NCI-H146 treated with DMSO at 0.1 percent for 48 hours (cell line): ENCODE results near the gene SLC6A1.
A peak's percentile ranks its signal among the peaks of the same experiment; 100 is the strongest.
"Not testable (repeated sequence)": the region's sequence is repeated elsewhere in the genome, so short reads cannot be mapped to it uniquely, and the experiment has no call there.

Experiments
- DNase-seq: peaks from one replicate; lab custom pipeline; 2025; ENCODE audit not compliant: unreplicated experiment; lab: John Stamatoyannopoulos, UW

The SLC6A1 gene

DNA sequence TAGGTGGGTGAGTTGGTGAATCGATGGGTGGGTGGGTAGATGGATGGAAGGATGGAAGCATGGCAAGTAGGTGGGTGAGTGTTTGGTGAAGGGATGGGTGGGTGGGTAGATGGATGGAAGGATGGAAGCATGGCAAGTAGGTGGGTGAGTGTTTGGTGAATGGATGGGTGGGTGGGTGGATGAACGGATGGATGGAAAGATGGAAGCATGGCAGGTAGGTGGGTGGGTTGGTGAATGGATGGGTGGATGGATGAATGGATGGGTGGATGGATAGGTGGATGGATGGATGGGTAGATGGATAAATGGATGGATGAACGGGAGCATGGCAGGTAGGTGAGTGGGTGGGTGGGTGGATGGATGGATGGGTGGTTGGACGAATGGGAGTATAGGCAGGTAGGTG is 65.1 kb downstream of the SLC6A1 start:
- DNase-seq = no peak

DNA sequence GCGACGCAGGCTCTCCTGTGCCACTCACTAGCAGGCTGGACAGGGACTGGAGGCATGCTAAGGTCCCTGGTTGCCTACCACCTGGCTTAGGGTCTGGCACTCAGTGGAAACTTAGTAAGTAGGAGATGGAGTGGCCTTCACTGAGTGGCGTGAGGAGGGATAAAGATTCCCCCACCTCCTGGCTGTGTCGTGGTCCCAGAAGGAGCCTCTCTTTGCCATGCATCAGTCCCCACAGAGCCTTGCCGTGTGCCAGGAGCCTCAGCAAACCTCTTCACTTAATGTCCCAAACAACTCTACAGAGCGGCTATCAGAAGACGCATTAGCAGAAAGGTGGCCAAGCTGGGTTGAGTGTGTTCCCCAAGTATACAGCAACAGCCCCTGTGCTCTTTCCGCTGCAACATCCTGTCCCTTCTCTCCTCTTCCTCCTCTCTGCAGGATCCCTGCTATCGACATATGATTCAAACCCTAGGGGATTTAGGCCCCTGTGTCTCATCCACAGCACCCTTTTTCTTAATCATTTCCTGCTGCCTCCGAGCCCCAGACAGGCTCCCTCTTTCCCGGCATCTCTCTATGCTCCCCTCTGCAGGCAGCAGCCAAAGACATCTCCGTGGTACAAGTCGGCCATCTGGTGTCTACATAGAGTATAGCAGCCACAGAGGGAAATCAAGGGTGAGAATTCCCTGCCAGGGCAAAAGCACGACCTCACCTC is 66.7 kb downstream of the SLC6A1 start:
- DNase-seq = peak; percentile 1

DNA sequence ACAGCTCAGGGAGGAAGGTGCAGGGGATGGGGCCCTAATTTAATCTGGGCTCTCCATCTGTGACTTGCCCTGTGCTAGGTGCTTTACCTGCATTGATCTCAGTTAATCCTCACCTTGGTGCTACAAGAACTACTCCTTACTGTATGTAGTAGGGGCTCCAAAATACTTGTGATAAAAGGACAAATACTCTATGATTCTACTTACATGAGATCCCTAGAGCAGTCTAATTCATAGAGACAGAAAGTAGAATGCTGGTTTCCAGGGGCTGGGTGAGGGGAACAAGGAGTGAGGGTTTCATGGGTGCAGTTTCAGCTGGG is 67.2 kb downstream of the SLC6A1 start:
- DNase-seq = no peak

DNA sequence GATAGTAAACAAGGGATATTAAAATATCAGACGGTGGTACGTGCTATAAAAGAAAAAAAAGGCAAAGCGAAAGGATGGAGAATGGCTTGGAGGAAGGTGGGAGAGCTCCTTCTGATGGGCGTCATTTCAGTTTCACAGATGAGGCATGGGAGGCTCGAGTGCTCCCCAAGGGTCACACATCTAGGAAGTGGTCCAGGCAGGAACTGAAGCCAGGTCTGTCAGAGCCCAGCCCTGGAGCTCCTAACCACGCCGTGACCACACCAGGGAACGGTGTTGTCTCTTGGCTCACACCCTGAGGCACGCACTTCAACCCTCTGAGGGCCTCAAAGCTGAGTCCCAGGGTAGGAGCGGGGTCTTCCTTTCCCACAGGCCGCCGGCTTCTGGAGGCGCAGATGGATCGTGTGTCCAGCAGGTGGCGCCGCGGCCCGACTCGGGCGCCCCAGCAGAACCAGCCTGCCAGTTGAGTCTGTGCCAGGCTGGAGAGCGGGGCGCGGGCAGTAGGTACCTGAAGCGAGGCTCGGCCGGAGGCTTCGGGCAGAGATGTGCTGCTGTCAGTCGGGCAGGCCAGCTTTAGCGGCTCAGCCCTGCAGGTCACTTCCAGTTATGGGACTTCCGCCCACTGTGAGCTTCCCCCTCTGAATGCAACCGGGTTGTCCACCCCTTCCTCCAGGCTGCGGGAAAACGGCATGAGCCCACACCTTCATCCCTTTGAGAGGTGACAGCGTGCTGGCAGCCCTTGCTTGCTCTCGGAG is 68.1 kb downstream of the SLC6A1 start:
- DNase-seq = no peak

DNA sequence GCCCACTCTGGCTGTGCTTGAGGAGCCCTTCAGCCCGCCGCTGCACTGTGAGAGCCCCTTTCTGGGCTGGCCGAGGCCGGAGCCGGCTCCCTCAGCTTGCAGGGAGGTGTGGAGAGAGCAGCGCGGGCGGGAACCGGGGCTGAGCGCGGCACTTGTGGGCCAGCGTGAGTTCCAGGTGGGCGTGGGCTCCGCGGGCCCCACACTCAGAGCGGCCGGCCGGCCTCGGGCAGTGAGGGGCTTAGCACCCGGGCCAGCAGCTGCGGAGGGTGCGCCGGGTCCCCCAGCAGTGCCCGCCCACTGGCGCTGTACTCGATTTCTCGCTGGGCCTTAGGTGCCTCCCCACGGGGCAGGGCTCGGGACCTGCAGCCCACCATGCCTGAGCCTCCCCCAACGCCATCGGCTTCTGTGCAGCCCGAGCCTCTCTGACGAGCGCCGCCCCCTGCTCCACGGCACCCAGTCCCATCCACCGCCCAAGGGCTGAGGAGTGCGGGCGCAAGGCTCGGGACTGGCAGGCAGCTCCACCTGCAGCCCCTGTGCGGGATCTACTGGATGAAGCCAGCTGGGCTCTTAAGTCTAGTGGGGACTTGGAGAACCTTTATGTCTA is 68.8 kb downstream of the SLC6A1 start:
- DNase-seq = not testable (repeated sequence)

DNA sequence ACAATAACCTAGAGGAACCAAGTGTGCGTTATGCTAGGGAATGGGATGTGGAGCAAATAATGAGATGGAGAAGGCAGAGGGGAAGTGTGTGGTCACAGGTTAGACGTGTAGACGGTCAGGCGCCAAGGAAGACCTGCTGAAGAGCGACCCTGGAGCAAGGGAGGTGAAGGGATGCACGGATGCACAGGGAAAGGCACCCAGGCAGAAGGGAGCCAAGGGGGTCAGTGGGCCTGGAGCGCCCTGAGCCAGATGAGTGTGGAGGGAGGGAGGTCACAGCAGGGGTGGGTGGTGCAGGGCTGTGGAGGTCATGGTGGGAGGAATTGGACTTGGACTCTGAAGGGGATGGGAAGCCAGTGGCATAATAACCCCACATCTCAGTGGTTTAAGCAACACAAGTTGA is 70.2 kb downstream of the SLC6A1 start:
- DNase-seq = no peak

DNA sequence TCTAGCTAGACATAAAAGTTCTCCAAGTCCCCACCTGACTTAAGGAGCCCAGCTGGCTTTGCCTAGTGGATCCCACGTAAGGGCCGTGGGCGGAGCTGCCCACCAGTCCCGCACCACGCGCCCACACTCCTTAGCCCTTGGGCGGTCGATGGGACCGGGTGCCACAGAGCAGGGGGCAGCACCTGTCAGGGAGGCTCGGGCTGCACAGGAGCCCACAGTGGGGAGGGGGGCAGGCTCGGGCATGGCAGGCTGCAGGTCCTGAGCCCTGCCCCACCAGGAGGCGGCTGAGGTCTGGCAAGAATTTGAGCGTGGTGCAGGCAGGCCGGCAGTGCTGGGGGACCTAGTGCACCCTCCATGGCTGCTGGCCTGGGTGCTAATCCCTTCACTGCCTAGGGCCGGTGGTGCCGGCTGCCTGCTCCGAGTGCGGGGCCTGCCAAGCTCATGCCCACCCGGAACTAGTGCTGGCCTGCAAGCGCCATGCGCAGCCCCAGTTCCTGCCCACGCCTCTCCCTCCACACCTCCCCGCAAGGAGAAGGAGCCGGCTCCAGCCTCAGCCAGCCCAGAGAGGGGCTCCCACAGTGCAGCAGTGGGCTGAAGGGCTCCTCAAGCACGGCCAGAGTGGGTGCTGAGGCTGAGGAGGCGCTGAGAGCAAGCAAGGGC is 78.7 kb downstream of the SLC6A1 start:
- no peak for DNase-seq

DNA sequence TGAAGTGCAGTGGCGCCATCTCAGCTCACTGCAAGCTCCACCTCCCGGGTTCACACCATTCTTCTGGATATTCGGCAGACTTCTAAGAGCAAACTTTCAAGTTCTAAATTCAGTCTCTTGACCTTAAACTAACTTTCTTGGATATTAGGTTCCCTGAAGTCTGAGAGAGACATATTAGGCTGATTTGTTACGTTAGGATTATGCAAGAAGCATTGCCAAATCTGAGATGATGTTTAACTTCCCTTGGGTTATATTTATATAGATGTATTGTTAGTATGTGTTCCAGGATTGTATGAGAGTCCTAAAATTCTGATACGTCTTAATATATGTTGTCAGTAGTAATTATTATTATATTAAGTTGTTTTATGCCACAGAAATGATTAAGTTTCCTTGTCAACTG is 80.1 kb downstream of the SLC6A1 start:
- DNase-seq = no peak

DNA sequence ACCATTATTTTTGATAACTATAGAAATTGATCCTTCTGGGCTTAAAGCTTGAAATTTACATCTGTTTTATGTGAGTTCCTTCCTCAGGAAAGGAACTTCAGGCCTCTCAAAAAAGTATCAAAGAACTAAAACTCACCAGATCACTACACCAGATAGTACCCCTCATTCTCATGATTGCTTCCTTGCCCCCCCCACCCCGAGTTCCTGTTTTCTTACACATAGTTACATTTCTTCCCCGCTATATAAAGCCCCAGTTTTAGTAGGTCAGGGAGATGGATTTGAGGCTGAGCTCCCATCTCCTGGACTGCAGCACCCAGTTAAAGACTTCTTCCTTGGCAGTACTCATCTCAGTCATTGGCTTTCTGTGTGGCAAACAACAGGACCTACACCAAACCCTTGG is 81.5 kb downstream of the SLC6A1 start:
- DNase-seq = no peak

DNA sequence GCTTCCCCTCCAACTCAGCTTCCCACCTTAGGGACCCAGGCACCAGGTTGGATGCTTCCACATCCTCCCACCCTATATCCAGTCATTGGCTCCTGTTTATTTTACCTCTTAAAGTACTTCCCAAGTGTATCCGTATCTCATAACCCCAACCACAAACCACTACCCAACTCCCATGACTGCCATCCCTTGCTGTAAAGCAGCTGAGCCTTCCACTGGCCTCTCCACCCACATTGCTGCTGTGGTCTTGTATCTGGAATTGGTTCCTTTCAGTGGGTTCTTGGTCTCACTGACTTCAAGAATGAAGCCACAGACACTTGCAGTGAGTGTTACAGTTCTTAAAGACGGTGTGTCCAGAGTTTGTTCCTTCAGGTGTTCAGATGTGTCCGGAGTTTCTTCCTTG is 81.9 kb downstream of the SLC6A1 start:
- DNase-seq = no peak

DNA sequence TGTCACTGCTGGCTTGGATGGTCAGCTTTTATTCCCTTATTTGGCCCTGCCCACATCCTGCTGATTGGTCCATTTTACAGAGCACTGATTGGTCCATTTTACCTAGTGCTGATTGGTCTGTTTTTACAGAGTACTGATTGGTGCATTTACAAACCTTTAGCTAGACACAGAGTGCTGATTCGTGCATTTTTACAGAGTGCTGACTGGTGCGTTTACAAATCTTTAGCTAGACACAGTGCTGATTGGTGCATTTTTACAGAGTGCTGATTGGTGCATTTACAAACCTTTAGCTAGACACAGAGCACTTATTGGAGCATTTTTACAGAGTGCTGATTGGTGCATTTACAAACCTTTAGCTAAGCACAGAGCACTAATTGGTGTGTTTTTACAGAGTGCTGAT is 82.6 kb downstream of the SLC6A1 start:
- DNase-seq = not testable (repeated sequence)

DNA sequence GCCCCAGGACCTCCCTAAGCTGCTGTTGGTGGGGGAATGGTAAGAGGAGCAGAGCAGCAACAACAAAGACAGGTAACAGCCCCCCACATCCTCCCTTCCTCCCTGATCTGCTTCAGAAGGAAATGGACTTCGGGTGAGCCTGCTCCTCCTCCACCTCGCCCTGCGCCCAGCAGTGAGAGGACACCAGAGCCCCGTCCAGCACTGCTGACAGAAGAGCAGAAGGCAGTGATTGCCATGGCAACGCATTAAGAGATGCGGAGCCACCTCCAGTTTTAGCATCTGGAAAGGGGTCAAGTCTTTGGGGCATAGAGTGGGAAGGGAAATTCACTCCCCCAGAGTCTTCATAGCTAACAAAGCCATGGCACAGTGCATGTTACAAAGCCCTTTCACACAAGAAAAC is 84.2 kb downstream of the SLC6A1 start:
- no peak for DNase-seq

DNA sequence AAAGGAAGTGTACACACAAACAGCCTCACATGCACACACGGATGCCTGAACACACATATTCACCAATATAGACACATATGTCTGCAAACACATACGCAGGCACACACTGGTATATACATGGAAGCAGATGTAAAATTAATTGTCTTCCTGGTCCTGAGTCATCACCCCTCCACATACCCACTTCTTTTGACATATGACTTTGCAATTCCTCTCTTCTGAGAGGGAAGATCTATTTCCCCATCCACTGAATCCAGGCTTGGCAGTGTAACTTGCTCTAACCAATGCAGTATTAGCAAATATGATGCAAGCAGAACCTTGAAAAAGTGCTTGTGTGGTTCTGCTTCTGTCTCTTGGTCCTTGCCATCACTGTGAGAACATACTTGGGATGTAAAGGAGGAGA is 84.9 kb downstream of the SLC6A1 start:
- DNase-seq = no peak

DNA sequence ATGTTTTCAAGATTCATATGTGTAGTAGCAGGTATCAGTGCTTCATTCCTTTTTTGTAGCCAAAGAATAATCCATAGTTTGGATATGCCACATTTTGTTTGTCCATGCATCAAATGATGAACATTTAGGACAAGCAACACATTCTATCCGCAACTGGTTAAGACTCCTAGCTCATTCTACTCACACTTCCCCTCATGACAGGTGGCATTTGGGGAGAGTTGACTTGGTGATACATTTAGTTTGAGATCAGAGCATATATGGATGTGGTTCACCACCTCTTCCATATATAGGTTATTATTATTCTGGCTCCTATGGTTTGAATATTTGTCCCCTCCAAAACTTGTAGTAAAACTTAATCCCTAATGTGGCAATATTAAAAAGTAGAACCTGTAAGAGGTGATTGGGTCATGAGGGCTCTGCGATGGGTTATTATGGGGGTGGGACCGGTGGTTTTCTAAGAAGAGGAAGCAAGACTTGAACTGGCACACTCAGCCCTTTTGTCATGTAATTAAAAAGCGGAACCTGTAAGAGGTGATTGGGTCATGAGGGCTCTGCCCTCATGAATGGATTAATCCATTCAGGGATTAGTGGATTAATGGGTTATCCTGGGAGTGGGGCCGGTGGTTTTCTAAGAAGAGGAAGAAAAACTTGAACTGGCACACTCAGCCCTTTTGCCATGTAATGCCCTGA is 86.4 kb downstream of the SLC6A1 start:
- DNase-seq = no peak

DNA sequence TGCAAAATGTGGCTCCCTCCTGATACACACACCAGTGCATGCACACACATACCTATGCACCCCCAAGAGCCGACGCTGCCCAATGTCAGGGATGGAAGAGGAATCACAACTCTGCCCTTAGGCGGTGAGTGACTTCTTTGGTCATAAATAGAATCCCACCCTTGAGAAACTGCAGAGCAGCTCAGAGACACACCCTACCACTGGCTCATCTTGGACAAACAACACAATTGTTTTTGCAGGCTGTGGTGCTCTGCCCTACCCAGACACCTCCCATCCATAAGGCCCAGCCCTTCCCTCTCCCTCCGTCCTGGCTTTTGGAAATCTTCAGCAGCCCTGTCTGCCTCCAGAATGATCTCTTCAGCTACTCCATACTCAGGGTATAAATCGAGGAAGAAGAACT is 87.9 kb downstream of the SLC6A1 start:
- no peak for DNase-seq

DNA sequence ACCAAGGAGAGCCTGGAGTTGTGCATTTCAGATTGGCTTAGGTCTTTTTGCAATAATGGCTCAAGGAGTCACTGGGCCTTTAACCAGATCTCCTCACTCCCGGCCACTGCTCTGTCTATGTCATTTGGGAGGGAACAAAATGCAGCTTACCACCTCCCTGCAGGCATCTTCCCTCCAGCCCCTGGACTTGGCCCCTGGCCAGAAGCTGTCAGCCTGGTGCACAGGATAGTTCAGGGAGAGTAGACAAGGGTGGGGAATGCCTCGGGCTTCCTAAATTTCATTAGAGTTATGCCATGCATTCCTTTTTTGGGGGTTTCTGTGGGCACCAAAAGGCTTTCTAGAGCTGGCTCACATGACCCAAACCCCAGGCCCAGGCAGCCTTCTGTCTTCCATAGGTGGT is 91.5 kb downstream of the SLC6A1 start:
- DNase-seq = no peak

DNA sequence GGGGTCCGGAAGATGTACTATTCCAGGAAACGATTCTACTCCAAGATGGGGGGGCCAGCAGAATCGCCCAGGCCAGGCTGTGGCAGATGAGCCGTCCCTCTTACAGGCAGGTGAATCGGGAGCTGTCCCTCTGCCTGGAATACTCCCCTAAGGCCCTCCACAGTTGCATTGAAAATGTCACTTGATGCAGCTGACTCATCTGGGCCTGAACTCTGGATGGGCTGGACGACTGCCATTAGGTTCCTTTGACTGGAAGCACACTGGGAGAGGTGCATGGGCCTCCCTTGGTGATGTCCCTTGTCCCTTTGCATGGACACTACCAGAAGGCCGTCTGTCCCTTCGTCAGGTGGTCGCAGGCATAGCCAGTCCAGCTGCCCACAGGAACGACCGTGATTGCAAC is 92.1 kb downstream of the SLC6A1 start:
- DNase-seq = no peak

DNA sequence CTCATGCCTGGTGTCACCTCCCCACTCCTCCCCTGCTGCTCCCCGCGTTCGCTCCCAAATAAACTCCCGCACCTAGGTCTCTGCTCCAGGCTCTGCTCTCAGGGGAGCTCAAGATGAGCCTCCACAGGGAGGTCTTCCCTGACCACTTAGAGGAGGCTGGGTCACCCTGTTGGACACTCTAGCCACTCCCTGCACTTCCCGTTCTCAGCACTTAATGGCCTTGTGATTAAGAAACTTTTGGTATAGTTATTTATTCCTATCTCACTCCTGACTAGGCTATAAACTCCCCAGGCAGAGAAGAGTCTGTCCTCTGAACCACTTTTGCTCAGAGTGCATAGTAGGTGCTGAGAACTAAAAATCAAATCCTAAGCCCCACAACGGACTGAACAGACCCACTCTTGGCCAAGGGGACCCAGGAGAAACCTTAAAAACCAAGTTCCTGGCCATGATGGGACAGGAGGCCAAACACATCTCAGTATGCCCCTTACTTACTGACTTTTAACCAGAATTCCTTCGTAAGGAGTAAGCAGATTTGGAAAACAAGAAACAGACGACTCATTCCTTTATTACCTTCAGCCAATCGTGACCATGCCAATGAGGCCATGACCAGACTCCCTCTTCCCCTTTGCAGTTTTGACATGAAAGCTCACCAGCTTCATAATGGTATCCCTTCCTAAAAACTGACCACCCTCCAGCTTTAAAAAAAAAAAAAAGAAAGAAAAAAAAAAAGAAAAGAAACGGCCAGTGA is 92.7 kb downstream of the SLC6A1 start:
- no peak for DNase-seq

DNA sequence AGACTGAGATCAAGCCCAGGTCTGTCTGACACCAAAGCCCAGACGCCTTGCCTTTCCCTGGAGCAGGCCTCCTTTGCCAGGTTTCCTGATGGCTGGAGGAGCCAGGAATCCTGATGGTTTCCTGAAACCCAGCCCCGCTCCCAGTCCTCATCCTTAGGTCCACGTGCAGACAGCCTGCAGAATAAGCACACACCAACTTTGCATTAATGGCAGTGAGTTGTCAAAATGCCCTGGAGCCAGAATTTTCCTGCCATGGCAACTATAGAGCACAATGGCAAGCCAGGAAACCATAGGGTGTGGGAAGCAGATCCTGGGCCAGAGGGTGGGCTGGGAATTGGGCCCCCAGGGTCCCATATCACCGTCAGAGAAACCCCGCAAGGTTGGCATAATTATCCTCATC is 94.3 kb downstream of the SLC6A1 start:
- DNase-seq = no peak

DNA sequence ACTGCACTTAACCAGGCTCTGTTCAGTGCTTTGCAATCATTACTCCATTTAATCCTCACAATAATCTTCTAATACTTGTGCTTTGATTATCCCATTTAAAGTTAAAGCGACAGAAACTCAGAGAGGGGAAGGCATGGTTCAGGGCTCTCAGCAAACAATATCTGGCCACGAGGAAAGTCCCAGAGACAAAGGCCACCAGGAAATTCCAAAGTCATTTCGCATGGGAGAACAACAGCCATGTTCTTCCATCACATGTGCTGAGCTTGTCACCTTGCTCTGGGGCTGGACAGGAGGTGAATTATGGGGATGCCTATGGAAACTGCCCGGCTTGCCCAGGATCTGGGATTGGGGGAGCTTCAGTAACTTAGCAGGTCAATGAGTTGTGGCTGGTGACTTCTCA is 95.5 kb downstream of the SLC6A1 start:
- no peak for DNase-seq

DNA sequence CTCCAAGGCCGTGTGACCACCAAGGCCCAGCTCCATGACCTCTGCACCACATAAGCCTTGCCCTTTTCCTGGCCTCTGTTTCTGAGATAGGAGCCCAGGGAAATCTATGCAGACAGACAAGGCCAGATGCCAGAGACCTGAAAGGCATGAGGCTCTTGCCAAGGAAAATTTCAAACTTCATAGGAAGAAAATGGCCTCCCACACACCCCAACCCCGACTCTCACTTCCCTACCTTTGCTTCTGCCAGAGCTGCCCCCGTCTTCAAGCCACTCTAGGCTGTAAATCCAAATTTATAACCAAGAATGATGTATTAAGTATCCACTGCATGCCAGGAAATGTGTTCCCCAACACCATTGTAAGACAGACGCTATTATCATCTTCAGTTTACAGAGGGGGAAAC is 96.3 kb downstream of the SLC6A1 start:
- no peak for DNase-seq
